Stimulated activated CD4-positive, alpha-beta T cell treated with anti-CD3 and anti-CD28 coated beads, Interleukin-2, amount 100 ng/mL, for 4 hours (primary cell): ENCODE results near the gene MIA2.
A peak's percentile ranks its signal among the peaks of the same experiment; 100 is the strongest.
"Not testable (repeated sequence)": the region's sequence is repeated elsewhere in the genome, so short reads cannot be mapped to it uniquely, and the experiment has no call there.

ENCODE experiments used
- DNase-seq: peaks from one replicate; pipeline ENCODE4 v3.0.0-alpha.2; 2020; ENCODE audit warnings: low read depth

The MIA2 gene

GRCh38 chr14:39341126-39341525, 107.4 kb downstream of the MIA2 start:
- DNase-seq = not testable (repeated sequence)

GRCh38 chr14:39342768-39343167, 109.1 kb downstream of the MIA2 start:
- no peak for DNase-seq

- no peak for DNase-seq
These were observed 109.9 kb downstream of the MIA2 start for GRCh38 chr14:39343614-39344013.

- DNase-seq = no peak
These were observed 117.2 kb downstream of the MIA2 start for GRCh38 chr14:39350866-39351265.

- no peak for DNase-seq
These were observed 118.0 kb downstream of the MIA2 start for GRCh38 chr14:39351708-39352107.

GRCh38 chr14:39359069-39359468, 125.4 kb downstream of the MIA2 start:
- DNase-seq = not testable (repeated sequence)

GRCh38 chr14:39360316-39360715, 126.6 kb downstream of the MIA2 start:
- no peak for DNase-seq

GRCh38 chr14:39361556-39361955, 127.8 kb downstream of the MIA2 start:
- DNase-seq = not testable (repeated sequence)

GRCh38 chr14:39364509-39364908, 130.8 kb downstream of the MIA2 start:
- no peak for DNase-seq

GRCh38 chr14:39365354-39365753, 131.6 kb downstream of the MIA2 start:
- DNase-seq = no peak

GRCh38 chr14:39366460-39367386, 133.0 kb downstream of the MIA2 start:
- DNase-seq = no peak

GRCh38 chr14:39367387-39367751, 133.7 kb downstream of the MIA2 start:
- no peak for DNase-seq

GRCh38 chr14:39368261-39368959, 134.7 kb downstream of the MIA2 start:
- DNase-seq = peak; percentile 9

- no peak for DNase-seq
These were observed 135.3 kb downstream of the MIA2 start for GRCh38 chr14:39369029-39369428.

GRCh38 chr14:39370415-39370814, 136.7 kb downstream of the MIA2 start:
- no peak for DNase-seq

- DNase-seq = no peak
These were observed 138.9 kb downstream of the MIA2 start for GRCh38 chr14:39372656-39373055.

GRCh38 chr14:39374851-39375250, 141.1 kb downstream of the MIA2 start:
- no peak for DNase-seq

- DNase-seq = no peak
These were observed 143.1 kb downstream of the MIA2 start for GRCh38 chr14:39376667-39377403.

GRCh38 chr14:39381366-39381765, 147.7 kb downstream of the MIA2 start:
- no peak for DNase-seq

- DNase-seq = no peak
These were observed 148.7 kb downstream of the MIA2 start for GRCh38 chr14:39382463-39382862.

GRCh38 chr14:39383026-39383660, 149.4 kb downstream of the MIA2 start:
- DNase-seq = no peak

GRCh38 chr14:39383741-39384140, 150.0 kb downstream of the MIA2 start:
- DNase-seq = no peak
